ENCODE data around the gene SPO11. TPM values are rescaled to one million over a fixed set of nuclear protein-coding genes. Genes with fewer than 3 reads are reported as not detected.

SPO11 gene
- not detected in 2 replicates for total RNA-seq (2014; rRNA removed; shearing (Covaris generic))
- polyA plus RNA-seq (2016; fragmentation: Nextera tagmentation; extraction: Ambion mirVana), result not detected in 2 replicates

GRCh38 chr20:57329608-57330221, at the start of gene SPO11:
Gene SPO11, plus strand, starts transcription at chr20:57329803. Its CDS starts 65 bp downstream, at chr20:57329868.
- in situ Hi-C loops (cut with MboI), result no loop called here
- Histone ChIP-seq H3K4me1 (ENCODE audit: insufficient read depth) (no peaks in the 10 kb centered on the region), H2AFZ (no peak within 1 kb of the TSS), H3F3A (ENCODE audit: insufficient read depth) (no peaks in the 10 kb centered on the region), H4K20me1 (ENCODE audit: insufficient read depth) (no peaks in the 10 kb centered on the region), H3K9ac (no peak within 1 kb of the TSS), H3K9me3 (ENCODE audit: low read depth) (no peaks in the 10 kb centered on the region), H3K4me3 (no peak within 1 kb of the TSS), H3K27ac (no peak within 1 kb of the TSS), H3K4me2 (ENCODE audit: unreplicated experiment) (no peak within 1 kb of the TSS), H3K9me2 (ENCODE audit: insufficient read depth) (no peaks in the 10 kb centered on the region), H3K79me2 (ENCODE audit: insufficient read depth) (no peaks in the 10 kb centered on the region), H3K36me3 (ENCODE audit: low read depth) (no peaks in the 10 kb centered on the region), H3K27me3 (replicated peaks; ENCODE audit: insufficient read depth) (peaks cover 40% of the 10 kb centered on the region)
- DNase-seq, result no peak
- 83 to 84% methylated on average over 36 to 38 of the region's 40 CpGs for WGBS, 2 experiments (ENCODE audit: low coverage in 1 of 2, low lambda C conversion rate in 2 of 2, missing lambda C conversion rate in 2 of 2)
- TF ChIP-seq EZH2 (IDR thresholded peaks at IDR 0.05; ENCODE audit: insufficient read depth, poor library complexity, severe bottlenecking) (no peak), EZH2phosphoT487 (IDR thresholded peaks at IDR 0.05; ENCODE audit: insufficient read depth, low read depth) (no peak)

- H3K9me2 ChIP-seq (ENCODE audit: insufficient read depth), result no peaks in the 10 kb centered on the region
- TF ChIP-seq EZH2phosphoT487 (IDR thresholded peaks at IDR 0.05; ENCODE audit: insufficient read depth, low read depth), result no peak
- no peak for TF ChIP-seq EZH2 (IDR thresholded peaks at IDR 0.05; ENCODE audit: insufficient read depth, poor library complexity, severe bottlenecking)
- no peak overlapping the region for H3K4me2 ChIP-seq (ENCODE audit: unreplicated experiment)
- H3K9me3 ChIP-seq (ENCODE audit: low read depth), result no peaks in the 10 kb centered on the region
- no peaks in the 10 kb centered on the region for H4K20me1 ChIP-seq (ENCODE audit: insufficient read depth)
- no peaks in the 10 kb centered on the region for H3K4me1 ChIP-seq (ENCODE audit: insufficient read depth)
- H3K4me3 ChIP-seq, result no peak overlapping the region
- H3F3A ChIP-seq (ENCODE audit: insufficient read depth), result no peaks in the 10 kb centered on the region
- H3K36me3 ChIP-seq (ENCODE audit: low read depth), result no peaks in the 10 kb centered on the region
- 76 to 77% methylated on average over 9 to 10 of the region's 10 CpGs for WGBS, 2 experiments (ENCODE audit: low coverage in 1 of 2, low lambda C conversion rate in 2 of 2, missing lambda C conversion rate in 2 of 2)
- H3K27me3 ChIP-seq (replicated peaks; ENCODE audit: insufficient read depth), result peaks cover 72% of the 10 kb centered on the region
- no peak overlapping the region for H2AFZ ChIP-seq
- no peak overlapping the region for H3K9ac ChIP-seq
- in situ Hi-C loops (cut with MboI), result no loop called here
- H3K27ac ChIP-seq, result no peak overlapping the region
- DNase-seq, result no peak
- H3K79me2 ChIP-seq (ENCODE audit: insufficient read depth), result no peaks in the 10 kb centered on the region
These were observed 49.4 kb upstream of the SPO11 start for GRCh38 chr20:57280221-57280620.

GRCh38 chr20:57281900-57282299, 47.7 kb upstream of the SPO11 start:
- no peaks in the 10 kb centered on the region for H3K36me3 ChIP-seq (ENCODE audit: low read depth)
- H3K9ac ChIP-seq, result no peak overlapping the region
- H3K4me3 ChIP-seq, result no peak overlapping the region
- no peaks in the 10 kb centered on the region for H3F3A ChIP-seq (ENCODE audit: insufficient read depth)
- no peaks in the 10 kb centered on the region for H3K79me2 ChIP-seq (ENCODE audit: insufficient read depth)
- no peak overlapping the region for H3K27ac ChIP-seq
- peaks cover 71% of the 10 kb centered on the region for H3K27me3 ChIP-seq (replicated peaks; ENCODE audit: insufficient read depth)
- WGBS, 2 experiments (ENCODE audit: low coverage in 1 of 2, low lambda C conversion rate in 2 of 2, missing lambda C conversion rate in 2 of 2), result 70 to 71% methylated on average over 7 of the region's 7 CpGs
- no peaks in the 10 kb centered on the region for H3K9me3 ChIP-seq (ENCODE audit: low read depth)
- H4K20me1 ChIP-seq (ENCODE audit: insufficient read depth), result no peaks in the 10 kb centered on the region
- DNase-seq, result no peak
- no peaks in the 10 kb centered on the region for H3K9me2 ChIP-seq (ENCODE audit: insufficient read depth)
- no peak overlapping the region for H2AFZ ChIP-seq
- H3K4me1 ChIP-seq (ENCODE audit: insufficient read depth), result no peaks in the 10 kb centered on the region
- TF ChIP-seq EZH2 (IDR thresholded peaks at IDR 0.05; ENCODE audit: insufficient read depth, poor library complexity, severe bottlenecking), result no peak
- no peak for TF ChIP-seq EZH2phosphoT487 (IDR thresholded peaks at IDR 0.05; ENCODE audit: insufficient read depth, low read depth)
- in situ Hi-C loops (cut with MboI), result no loop called here
- no peak overlapping the region for H3K4me2 ChIP-seq (ENCODE audit: unreplicated experiment)

- no peak for DNase-seq
- H2AFZ ChIP-seq, result no peak overlapping the region
- no peak overlapping the region for H3K4me3 ChIP-seq
- H4K20me1 ChIP-seq (ENCODE audit: insufficient read depth), result no peaks in the 10 kb centered on the region
- no peaks in the 10 kb centered on the region for H3K79me2 ChIP-seq (ENCODE audit: insufficient read depth)
- in situ Hi-C loops (cut with MboI), result no loop called here
- H3K36me3 ChIP-seq (ENCODE audit: low read depth), result no peaks in the 10 kb centered on the region
- no peaks in the 10 kb centered on the region for H3K9me2 ChIP-seq (ENCODE audit: insufficient read depth)
- TF ChIP-seq EZH2phosphoT487 (IDR thresholded peaks at IDR 0.05; ENCODE audit: insufficient read depth, low read depth) (no peak), EZH2 (IDR thresholded peaks at IDR 0.05; ENCODE audit: insufficient read depth, poor library complexity, severe bottlenecking) (no peak)
- no peak overlapping the region for H3K9ac ChIP-seq
- no peak overlapping the region for H3K27ac ChIP-seq
- H3K4me1 ChIP-seq (ENCODE audit: insufficient read depth), result no peaks in the 10 kb centered on the region
- WGBS, 2 experiments (ENCODE audit: low coverage in 1 of 2, low lambda C conversion rate in 2 of 2, missing lambda C conversion rate in 2 of 2), result 13 to 26% methylated on average over 18 of the region's 18 CpGs
- H3K4me2 ChIP-seq (ENCODE audit: unreplicated experiment), result no peak overlapping the region
- H3K9me3 ChIP-seq (ENCODE audit: low read depth), result no peaks in the 10 kb centered on the region
- peaks cover 78% of the 10 kb centered on the region for H3K27me3 ChIP-seq (replicated peaks; ENCODE audit: insufficient read depth)
- H3F3A ChIP-seq (ENCODE audit: insufficient read depth), result no peaks in the 10 kb centered on the region
These were observed 46.8 kb upstream of the SPO11 start for GRCh38 chr20:57282670-57283361.
